Mucosa of descending colon (tissue), 3 donors: ENCODE measurements around the gene FGF12. TPM values are rescaled to one million over a fixed set of nuclear protein-coding genes. Genes with fewer than 3 reads are reported as not detected.

Experiments
- ATAC-seq: fragments of 200-7000 bp; cut with Tn5 transposase; one replicate; pipeline ENCODE4 v1.9.1; 2020; ENCODE audit warnings: mild to moderate bottlenecking, moderate library complexity
- DNase-seq, 3 donors: peaks; one replicate each; pipeline ENCODE4 v3.0.0-alpha.2; 2020
- H3K36me3 ChIP-seq: fragments of 200-600 bp; one replicate; pipeline ENCODE4 v1.8.0; 2021; ENCODE audit warnings: low read depth, mild to moderate bottlenecking
- H3K4me1 ChIP-seq: fragments of 200-600 bp; one replicate; pipeline ENCODE4 v1.8.0; 2021; ENCODE audit warnings: low read depth, mild to moderate bottlenecking
- H3K4me3 ChIP-seq: fragments of 200-600 bp; one replicate; pipeline ENCODE4 v1.8.0; 2021; ENCODE audit warnings: mild to moderate bottlenecking
- H3K9me3 ChIP-seq: fragments of 200-600 bp; one replicate; pipeline ENCODE4 v1.8.0; 2021; ENCODE audit warnings: mild to moderate bottlenecking
- CTCF ChIP-seq: fragments of 200-600 bp; IDR thresholded peaks from one replicate; pipeline ENCODE4 v1.8.0; 2022; ENCODE audit warnings: antibody characterized with exemption, mild to moderate bottlenecking
- intact Hi-C, 2 donors: fragments of 100-400 bp; cut with DNase I in 1 of 2; cut with micrococcal nuclease in 1 of 2; formaldehyde crosslinking; loops; one replicate each; pipeline versions ENCODE4 v1.11.0 to v1.11.1; 2022; cut with DNase I, micrococcal nuclease
- total RNA-seq, 3 donors: library from RNA; stranded (reverse); fragmentation: NEBNext Ultra II Directional in 2 of 3; extraction: Animal tissue kit (Norgen Biotek cat#: 25700) in 2 of 3; gene quantifications; one replicate each; pipeline versions ENCODE4 v1.2.1 to v1.2.4, GENCODE V29; 2021 to 2023
- donor health status: DM: no; HTN: no; CAD: no; lungs with moderate emphysema.
- donor health status: DM: no; HTN: no; CAD: no.
- donor health status: DM: no; HTN: yes; CAD: no.

The FGF12 gene
- total RNA-seq, 3 donors from 2014 or later = 0.35 to 3.3 (median 0.58) TPM

- Histone ChIP-seq H3K9me3 (no peaks in the 10 kb centered on the region), H3K36me3 (no peaks in the 10 kb centered on the region), H3K4me3 (no peak overlapping the region), H3K4me1 (no peaks in the 10 kb centered on the region)
- TF ChIP-seq CTCF = no peak
- DNase-seq = no peak
- no peak for ATAC-seq
- intact Hi-C loops = no loop called here
Observed at GRCh38 chr3:192284443-192285072, 442.8 kb downstream of the FGF12 start.

GRCh38 chr3:192281207-192281880, 446.0 kb downstream of the FGF12 start:
- no peaks in the 10 kb centered on the region for H3K4me1 ChIP-seq
- intact Hi-C loops = no loop called here
- DNase-seq (no peak), ATAC-seq (no peak)
- H3K4me3 ChIP-seq = no peak overlapping the region
- TF ChIP-seq CTCF = no peak
- H3K36me3 ChIP-seq = no peaks in the 10 kb centered on the region
- no peaks in the 10 kb centered on the region for H3K9me3 ChIP-seq

- no peaks in the 10 kb centered on the region for H3K4me1 ChIP-seq
- DNase-seq = no peak
- no peaks in the 10 kb centered on the region for H3K9me3 ChIP-seq
Observed at GRCh38 chr3:192279664-192280063, 447.7 kb downstream of the FGF12 start.

GRCh38 chr3:192277477-192277876, 449.9 kb downstream of the FGF12 start:
- no peak for DNase-seq
- TF ChIP-seq CTCF = no peak
- Histone ChIP-seq H3K4me3 (no peak overlapping the region), H3K36me3 (no peaks in the 10 kb centered on the region), H3K4me1 (no peaks in the 10 kb centered on the region), H3K9me3 (no peaks in the 10 kb centered on the region)
- ATAC-seq = no peak
- intact Hi-C loops = no loop called here

More at GRCh38 chr3:192279664-192280063, 447.7 kb downstream of the FGF12 start:
- TF ChIP-seq CTCF = no peak
- no peak for ATAC-seq
- intact Hi-C loops = no loop called here
- Histone ChIP-seq H3K4me3 (no peak overlapping the region), H3K36me3 (no peaks in the 10 kb centered on the region)

GRCh38 chr3:192275741-192276355, 451.5 kb downstream of the FGF12 start:
- no peaks in the 10 kb centered on the region for H3K36me3 ChIP-seq
- H3K9me3 ChIP-seq = no peaks in the 10 kb centered on the region
- intact Hi-C loops = no loop called here
- H3K4me3 ChIP-seq = no peak overlapping the region
- H3K4me1 ChIP-seq = no peaks in the 10 kb centered on the region
- ATAC-seq (no peak), DNase-seq (no peak)
- no peak for TF ChIP-seq CTCF
